ENCODE measurements around the gene TENM3. TPM values are rescaled to one million over a fixed set of nuclear protein-coding genes. Genes with fewer than 3 reads are reported as not detected.

Gene TENM3
- total RNA-seq, 1 donor, result 24.2 TPM

DNA sequence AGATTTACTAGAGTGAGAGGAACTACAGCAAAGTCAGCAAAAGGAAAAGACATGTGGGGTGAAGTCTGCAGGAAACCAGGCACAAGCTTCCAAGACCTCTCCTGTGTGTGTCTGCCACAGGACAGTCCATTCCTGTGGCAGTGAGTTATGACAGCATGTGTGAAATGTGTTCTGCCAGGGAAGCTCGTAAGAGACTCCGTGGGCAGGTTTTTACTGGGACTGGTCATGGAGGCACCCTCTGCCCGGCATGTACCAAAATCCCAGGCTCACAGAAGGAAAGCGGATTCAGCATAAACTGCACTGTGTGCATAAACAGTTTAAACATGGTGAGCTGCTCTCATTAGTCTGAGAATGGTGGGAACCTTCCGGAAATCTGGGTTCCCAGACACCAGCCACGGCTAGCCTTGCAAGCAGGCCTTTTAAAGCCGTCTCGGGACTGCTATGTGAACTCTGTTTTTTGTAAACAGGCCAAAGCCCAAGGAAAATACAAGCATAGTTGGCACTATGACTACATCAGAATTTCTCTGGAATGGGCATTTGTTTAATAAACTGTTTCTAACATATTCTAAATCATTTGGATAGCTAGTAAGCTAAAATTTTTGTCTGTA, 288.5 kb downstream of the TENM3 start:
- TF ChIP-seq CTCF (IDR thresholded peaks at IDR 0.05; ENCODE audit: insufficient read depth, low read depth, low read length), result no peak
- no peak overlapping the region for H3K4me3 ChIP-seq (ENCODE audit: low read depth, low read length)
- no peak for DNase-seq (ENCODE audit: low read depth)

GRCh38 chr4:182532441-182532840, 289.2 kb downstream of the TENM3 start:
- no peak for TF ChIP-seq CTCF (IDR thresholded peaks at IDR 0.05; ENCODE audit: insufficient read depth, low read depth, low read length)
- H3K4me3 ChIP-seq (ENCODE audit: low read depth, low read length), result no peak overlapping the region
- DNase-seq (ENCODE audit: low read depth), result no peak

DNA sequence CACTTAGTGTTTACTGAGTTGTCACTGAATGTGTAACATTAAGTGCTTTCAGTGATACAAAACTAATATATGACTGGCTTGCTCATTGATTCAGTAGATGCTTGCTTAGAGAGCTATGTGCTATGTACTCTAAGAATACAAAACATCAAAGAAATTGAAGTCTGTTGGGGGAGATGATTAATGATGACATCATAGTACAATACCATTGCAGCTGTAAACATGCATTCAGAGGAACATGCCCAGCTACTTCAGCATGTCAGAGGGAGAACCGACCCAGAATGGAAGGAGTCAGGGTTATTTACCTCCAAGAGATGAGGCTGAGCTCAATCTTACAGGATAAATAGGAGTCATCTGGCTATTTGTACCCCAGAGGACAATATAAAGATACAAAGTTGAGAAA, 290.8 kb downstream of the TENM3 start:
- TF ChIP-seq CTCF (IDR thresholded peaks at IDR 0.05; ENCODE audit: insufficient read depth, low read depth, low read length), result no peak
- H3K4me3 ChIP-seq (ENCODE audit: low read depth, low read length), result no peak overlapping the region
- DNase-seq (ENCODE audit: low read depth), result no peak

- DNase-seq (ENCODE audit: low read depth), result no peak
- TF ChIP-seq CTCF (IDR thresholded peaks at IDR 0.05; ENCODE audit: insufficient read depth, low read depth, low read length), result no peak
- H3K4me3 ChIP-seq (ENCODE audit: low read depth, low read length), result no peak overlapping the region
Observed at GRCh38 chr4:182536221-182536811, 293.1 kb downstream of the TENM3 start.

DNA sequence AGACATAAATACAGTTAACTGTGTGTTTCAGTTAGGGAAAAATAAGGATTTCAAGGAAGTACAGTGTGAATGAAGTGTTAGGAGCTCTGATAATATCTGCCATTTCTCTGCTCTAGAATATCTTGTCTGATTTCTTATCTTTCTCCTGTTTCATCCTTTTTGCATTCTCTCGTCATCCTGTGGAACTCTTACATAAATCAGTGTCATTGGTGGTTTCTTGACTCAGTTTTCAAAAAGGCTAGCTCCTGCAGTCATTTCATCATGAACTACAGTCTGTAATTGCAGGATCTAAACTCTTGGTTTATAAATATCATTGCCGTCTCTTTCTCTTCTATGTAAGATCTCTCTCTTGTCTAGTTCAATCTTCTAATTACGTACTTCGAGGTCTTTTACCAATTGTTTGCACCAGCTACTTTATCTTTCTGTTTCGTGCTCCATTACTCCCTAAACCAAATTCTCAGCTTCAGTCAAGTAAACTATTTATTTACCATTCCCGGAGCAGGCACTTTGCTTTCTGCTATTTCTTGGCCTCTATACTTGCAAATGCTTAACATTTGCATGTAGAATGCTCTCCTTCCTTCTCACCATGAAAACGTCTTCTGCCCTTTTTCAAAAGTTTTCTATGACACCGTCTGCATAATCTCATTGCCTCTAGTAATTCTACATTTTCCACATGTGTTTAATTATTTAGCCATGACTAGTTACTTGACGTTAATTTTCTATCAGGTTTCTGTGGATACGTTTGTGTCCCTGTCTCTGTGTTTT, 294.0 kb downstream of the TENM3 start:
- H3K4me3 ChIP-seq (ENCODE audit: low read depth, low read length), result no peak overlapping the region
- peak; percentile 7 for DNase-seq (ENCODE audit: low read depth)
- no peak for TF ChIP-seq CTCF (IDR thresholded peaks at IDR 0.05; ENCODE audit: insufficient read depth, low read depth, low read length)

DNA sequence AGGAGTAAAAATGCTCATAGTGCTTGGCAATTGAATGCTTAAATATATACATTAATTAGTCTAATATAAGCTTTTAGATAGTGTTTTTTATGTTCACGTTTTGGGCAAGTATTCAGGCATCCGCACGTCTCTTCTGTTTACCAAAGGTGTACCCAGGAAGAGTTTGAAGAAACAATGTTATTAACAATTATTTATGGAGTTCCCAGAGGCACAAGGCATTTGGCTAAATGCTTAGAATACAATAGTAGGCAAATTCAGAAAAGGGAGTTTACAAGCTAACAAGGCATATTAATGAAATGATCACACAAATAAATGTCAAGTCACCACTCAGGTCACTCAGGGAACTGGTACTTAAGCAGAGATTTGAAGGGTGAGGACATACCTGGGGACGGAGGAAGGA, 294.8 kb downstream of the TENM3 start:
- no peak for TF ChIP-seq CTCF (IDR thresholded peaks at IDR 0.05; ENCODE audit: insufficient read depth, low read depth, low read length)
- H3K4me3 ChIP-seq (ENCODE audit: low read depth, low read length), result no peak overlapping the region
- no peak for DNase-seq (ENCODE audit: low read depth)
